H1 (cell line): ENCODE data around the gene TMEM178B.

Source experiments
- CBX5 ChIP-seq: fragments of 300-800, 300-1000 bp; sonication (generic); IDR thresholded peaks from 2 replicates; pipeline ENCODE4 v1.7.1; 2016; ENCODE audit warnings: antibody characterized with exemption, low read length, low read depth
- CBX8 ChIP-seq: fragments of 300-800, 300-1000 bp; sonication (generic); IDR thresholded peaks from 2 replicates; pipeline ENCODE4 v1.7.1; 2016; ENCODE audit warnings: low read depth, low read length, borderline replicate concordance
- EZH2 ChIP-seq: fragments of 200-600 bp; sonication (generic); IDR thresholded peaks from 2 replicates; pipeline ENCODE4 v1.7.1; 2012; ENCODE audit warnings: low read depth, mild to moderate bottlenecking, moderate library complexity, low read length, inconsistent platforms; ENCODE audit not compliant: severe bottlenecking
- GABPA ChIP-seq: IDR thresholded peaks from 2 replicates; pipeline ENCODE4 v1.6.1; 2011; ENCODE audit warnings: mild to moderate bottlenecking, low read length, moderate library complexity, borderline replicate concordance; ENCODE audit not compliant: insufficient read depth
- JUN ChIP-seq: IDR thresholded peaks from 2 replicates; pipeline ENCODE4 v1.6.1; 2011; ENCODE audit warnings: low read depth, mild to moderate bottlenecking, improper control_type of control experiment, low read length
- SP1 ChIP-seq: IDR thresholded peaks from 2 replicates; pipeline ENCODE4 v1.6.1; 2011; ENCODE audit warnings: low read depth, low read length
- YY1 ChIP-seq: IDR thresholded peaks from 2 replicates; pipeline ENCODE4 v1.6.1; 2011; ENCODE audit warnings: low read depth, mild to moderate bottlenecking, low read length
- TF ChIP-seq, protein P1 (sequence below), 3 experiments: IDR thresholded peaks; 1 replicate in 2 of 3; 2 replicates in 1 of 3; pipeline versions ENCODE4 v1.5.1 to v1.6.1; 2011; ENCODE audit warnings: low read length in 3 of 3, mild to moderate bottlenecking in 3 of 3, inconsistent platforms in 2 of 3, low read depth in 1 of 3, moderate library complexity in 1 of 3; ENCODE audit not compliant: insufficient read depth in 1 of 3; ENCODE audit errors: control extremely low read depth in 1 of 3
- TF ChIP-seq, protein P2 (sequence below): IDR thresholded peaks from 2 replicates; pipeline ENCODE4 v1.6.1; 2011; ENCODE audit warnings: low read length, improper control_type of control experiment
- TF ChIP-seq, protein P3 (sequence below): IDR thresholded peaks from 2 replicates; pipeline ENCODE4 v1.6.1; 2012; ENCODE audit warnings: low read length, inconsistent platforms

DNA sequence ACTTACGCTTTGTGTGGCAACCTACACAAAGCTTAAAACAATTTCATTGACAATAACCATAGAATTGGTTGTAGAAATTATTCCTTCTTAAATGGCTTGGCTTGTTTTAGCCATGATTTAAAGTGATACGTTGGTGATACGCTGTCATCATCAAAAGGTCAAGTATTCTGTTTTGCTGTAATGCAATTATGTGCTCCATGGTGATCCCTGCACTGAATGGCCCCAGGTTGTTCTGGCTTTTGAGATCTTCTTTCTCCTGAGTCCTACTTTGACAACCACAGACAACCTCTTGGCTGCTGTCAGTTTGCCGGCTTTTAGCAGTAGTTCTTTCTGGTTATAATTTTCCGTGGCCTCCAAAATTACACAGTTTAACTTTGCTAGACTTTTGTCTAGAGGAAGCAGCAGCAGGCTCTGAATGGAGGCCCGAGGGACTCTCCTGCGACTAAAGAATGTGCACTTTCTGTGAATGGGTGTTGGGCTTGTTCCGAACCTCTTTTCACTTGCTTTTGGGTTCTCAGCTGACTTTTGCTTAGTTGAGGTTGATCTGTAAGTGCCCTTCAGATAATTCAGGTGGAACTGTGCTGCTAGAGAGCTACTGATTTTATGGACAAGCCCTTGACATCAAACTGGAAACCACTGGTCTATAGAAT lies 104.7 kb downstream of the TMEM178B start:
- TF ChIP-seq, protein P1, sequence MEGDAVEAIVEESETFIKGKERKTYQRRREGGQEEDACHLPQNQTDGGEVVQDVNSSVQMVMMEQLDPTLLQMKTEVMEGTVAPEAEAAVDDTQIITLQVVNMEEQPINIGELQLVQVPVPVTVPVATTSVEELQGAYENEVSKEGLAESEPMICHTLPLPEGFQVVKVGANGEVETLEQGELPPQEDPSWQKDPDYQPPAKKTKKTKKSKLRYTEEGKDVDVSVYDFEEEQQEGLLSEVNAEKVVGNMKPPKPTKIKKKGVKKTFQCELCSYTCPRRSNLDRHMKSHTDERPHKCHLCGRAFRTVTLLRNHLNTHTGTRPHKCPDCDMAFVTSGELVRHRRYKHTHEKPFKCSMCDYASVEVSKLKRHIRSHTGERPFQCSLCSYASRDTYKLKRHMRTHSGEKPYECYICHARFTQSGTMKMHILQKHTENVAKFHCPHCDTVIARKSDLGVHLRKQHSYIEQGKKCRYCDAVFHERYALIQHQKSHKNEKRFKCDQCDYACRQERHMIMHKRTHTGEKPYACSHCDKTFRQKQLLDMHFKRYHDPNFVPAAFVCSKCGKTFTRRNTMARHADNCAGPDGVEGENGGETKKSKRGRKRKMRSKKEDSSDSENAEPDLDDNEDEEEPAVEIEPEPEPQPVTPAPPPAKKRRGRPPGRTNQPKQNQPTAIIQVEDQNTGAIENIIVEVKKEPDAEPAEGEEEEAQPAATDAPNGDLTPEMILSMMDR (IDR thresholded peaks at IDR 0.05; ENCODE audit: control extremely low read depth in 1 of 3, insufficient read depth in 1 of 3, low read depth in 1 of 3, low read length in 3 of 3), result no peak
- TF ChIP-seq CBX8 (no peak), JUN (no peak), GABPA (no peak), CBX5 (no peak), EZH2 (no peak), SP1 (no peak), YY1 (no peak)
- TF ChIP-seq, protein P2, sequence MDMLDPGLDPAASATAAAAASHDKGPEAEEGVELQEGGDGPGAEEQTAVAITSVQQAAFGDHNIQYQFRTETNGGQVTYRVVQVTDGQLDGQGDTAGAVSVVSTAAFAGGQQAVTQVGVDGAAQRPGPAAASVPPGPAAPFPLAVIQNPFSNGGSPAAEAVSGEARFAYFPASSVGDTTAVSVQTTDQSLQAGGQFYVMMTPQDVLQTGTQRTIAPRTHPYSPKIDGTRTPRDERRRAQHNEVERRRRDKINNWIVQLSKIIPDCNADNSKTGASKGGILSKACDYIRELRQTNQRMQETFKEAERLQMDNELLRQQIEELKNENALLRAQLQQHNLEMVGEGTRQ, result no peak
- TF ChIP-seq, protein P3, sequence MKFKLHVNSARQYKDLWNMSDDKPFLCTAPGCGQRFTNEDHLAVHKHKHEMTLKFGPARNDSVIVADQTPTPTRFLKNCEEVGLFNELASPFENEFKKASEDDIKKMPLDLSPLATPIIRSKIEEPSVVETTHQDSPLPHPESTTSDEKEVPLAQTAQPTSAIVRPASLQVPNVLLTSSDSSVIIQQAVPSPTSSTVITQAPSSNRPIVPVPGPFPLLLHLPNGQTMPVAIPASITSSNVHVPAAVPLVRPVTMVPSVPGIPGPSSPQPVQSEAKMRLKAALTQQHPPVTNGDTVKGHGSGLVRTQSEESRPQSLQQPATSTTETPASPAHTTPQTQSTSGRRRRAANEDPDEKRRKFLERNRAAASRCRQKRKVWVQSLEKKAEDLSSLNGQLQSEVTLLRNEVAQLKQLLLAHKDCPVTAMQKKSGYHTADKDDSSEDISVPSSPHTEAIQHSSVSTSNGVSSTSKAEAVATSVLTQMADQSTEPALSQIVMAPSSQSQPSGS, result no peak
